ENCODE measurements around the gene EXTL1.

EXTL1 gene

GRCh38 chr1:26035203-26035958, 13.8 kb downstream of the EXTL1 start:
- DNase-seq (ENCODE audit: low read depth): peak; percentile 37
- peak overlapping the region; percentile 63 for H3K4me3 ChIP-seq (ENCODE audit: low read depth, low read length)
- TF ChIP-seq, protein P1, sequence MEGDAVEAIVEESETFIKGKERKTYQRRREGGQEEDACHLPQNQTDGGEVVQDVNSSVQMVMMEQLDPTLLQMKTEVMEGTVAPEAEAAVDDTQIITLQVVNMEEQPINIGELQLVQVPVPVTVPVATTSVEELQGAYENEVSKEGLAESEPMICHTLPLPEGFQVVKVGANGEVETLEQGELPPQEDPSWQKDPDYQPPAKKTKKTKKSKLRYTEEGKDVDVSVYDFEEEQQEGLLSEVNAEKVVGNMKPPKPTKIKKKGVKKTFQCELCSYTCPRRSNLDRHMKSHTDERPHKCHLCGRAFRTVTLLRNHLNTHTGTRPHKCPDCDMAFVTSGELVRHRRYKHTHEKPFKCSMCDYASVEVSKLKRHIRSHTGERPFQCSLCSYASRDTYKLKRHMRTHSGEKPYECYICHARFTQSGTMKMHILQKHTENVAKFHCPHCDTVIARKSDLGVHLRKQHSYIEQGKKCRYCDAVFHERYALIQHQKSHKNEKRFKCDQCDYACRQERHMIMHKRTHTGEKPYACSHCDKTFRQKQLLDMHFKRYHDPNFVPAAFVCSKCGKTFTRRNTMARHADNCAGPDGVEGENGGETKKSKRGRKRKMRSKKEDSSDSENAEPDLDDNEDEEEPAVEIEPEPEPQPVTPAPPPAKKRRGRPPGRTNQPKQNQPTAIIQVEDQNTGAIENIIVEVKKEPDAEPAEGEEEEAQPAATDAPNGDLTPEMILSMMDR (IDR thresholded peaks at IDR 0.05; ENCODE audit: control insufficient read depth, extremely low read depth, insufficient read depth): no peak

DNA sequence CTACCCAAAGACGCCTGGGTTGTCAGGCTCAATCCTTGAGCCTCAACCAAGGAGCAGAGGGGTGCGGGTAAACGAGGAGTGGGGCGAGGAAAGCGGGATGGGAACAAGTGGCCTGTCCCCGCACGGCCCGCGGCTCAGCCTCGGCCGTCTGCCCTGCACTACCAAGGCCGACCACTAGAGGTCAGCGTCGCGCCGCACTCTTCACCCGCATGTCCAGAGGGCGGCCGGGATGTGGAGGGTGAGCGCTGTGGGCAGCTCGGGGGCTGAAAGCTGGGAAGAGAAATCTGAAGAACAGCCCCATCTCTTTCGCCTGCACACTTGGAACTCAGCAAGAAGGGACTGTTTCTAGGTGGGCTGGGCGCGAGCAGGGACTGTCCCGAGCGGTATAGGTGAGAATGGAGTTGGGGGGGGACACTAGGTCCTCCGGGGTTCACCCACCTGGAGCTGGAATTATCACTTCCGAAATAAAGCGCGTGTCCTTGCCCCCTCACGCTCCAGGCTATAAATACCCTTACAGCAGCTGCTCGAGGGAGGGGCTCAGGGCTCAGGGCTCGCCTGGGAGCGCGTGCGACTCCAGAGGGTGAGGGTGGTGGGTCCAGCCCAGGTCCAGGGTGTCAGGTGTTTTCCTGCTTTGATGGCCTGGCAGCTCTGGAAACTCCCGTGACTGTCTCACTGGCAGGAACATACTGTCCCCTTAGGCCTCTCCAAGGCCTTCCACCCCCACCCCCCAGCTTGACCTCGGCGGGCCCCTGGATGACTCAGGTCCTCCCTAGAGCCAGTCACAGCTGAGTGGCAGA, 14.6 kb downstream of the EXTL1 start:
- H3K4me3 ChIP-seq (ENCODE audit: low read depth, low read length): peak overlapping the region; percentile 63
- TF ChIP-seq, protein P1 (IDR thresholded peaks at IDR 0.05; ENCODE audit: control insufficient read depth, extremely low read depth, insufficient read depth): peak; percentile 88
- no peak for DNase-seq (ENCODE audit: low read depth)

GRCh38 chr1:26036756-26037281, 15.2 kb downstream of the EXTL1 start:
- H3K4me3 ChIP-seq (ENCODE audit: low read depth, low read length): no peak overlapping the region
- DNase-seq (ENCODE audit: low read depth): no peak
- TF ChIP-seq, protein P1 (IDR thresholded peaks at IDR 0.05; ENCODE audit: control insufficient read depth, extremely low read depth, insufficient read depth): no peak

- H3K4me3 ChIP-seq (ENCODE audit: low read depth, low read length): no peak overlapping the region
- TF ChIP-seq, protein P1 (IDR thresholded peaks at IDR 0.05; ENCODE audit: control insufficient read depth, extremely low read depth, insufficient read depth): no peak
- DNase-seq (ENCODE audit: low read depth): no peak
Observed at GRCh38 chr1:26037904-26038303, 16.3 kb downstream of the EXTL1 start.

DNA sequence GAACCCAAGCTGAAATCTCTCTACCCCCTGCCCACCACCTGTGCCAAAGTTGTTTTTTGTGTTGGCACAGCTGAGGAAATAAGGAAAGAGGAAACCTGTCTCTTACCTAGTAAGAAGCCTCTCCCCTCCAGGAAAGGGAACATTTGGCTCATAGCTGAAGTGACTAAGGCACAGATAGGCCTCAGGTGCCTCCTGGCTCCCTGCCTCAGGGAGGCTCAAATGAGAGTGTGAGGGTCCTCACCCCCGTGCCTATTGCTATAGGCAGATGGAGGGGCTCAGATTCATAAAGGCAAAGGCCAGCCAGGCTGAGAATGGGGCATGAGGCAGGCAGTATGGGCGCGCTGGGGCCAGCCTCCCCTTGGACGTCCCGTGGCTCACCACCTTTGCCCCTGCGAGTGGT, 16.9 kb downstream of the EXTL1 start:
- no peak for DNase-seq (ENCODE audit: low read depth)
- TF ChIP-seq, protein P1 (IDR thresholded peaks at IDR 0.05; ENCODE audit: control insufficient read depth, extremely low read depth, insufficient read depth): no peak
- H3K4me3 ChIP-seq (ENCODE audit: low read depth, low read length): no peak overlapping the region

- TF ChIP-seq, protein P1 (IDR thresholded peaks at IDR 0.05; ENCODE audit: control insufficient read depth, extremely low read depth, insufficient read depth): no peak
- H3K4me3 ChIP-seq (ENCODE audit: low read depth, low read length): no peak overlapping the region
- DNase-seq (ENCODE audit: low read depth): no peak
Observed at GRCh38 chr1:26038904-26039303, 17.3 kb downstream of the EXTL1 start.

Data from LNCaP clone FGC (cell line).